A673 (cell line): ENCODE data around the gene KBTBD6. TPM values are rescaled to one million over a fixed set of nuclear protein-coding genes. Genes with fewer than 3 reads are reported as not detected.

Experiments
- BruUV-seq: library from RNA; stranded (reverse); fragments of 400-500 nt; replicated peaks from 2 replicates; lab custom pipeline; 2021; lab: Mats Ljungman, UMichigan
- CTCF ChIA-PET: fragments of 300-600 bp; sonication (Branson Sonifier 250); formaldehyde crosslinking; loops from one replicate; lab custom pipeline; 2022; ENCODE audit warnings: antibody characterized with exemption; lab: Charles Lee
- POLR2A ChIA-PET: fragments of 300-600 bp; sonication (Branson Sonifier 250); formaldehyde crosslinking; loops from one replicate; lab custom pipeline; 2022; ENCODE audit warnings: antibody characterized with exemption; ENCODE audit not compliant: low non-redundant PET; lab: Charles Lee
- DNase-seq: peaks from one replicate; pipeline ENCODE4 v3.0.0-alpha.2; 2015; ENCODE audit warnings: low spot score
- H3K27ac ChIP-seq: fragments of 200-600 bp; sonication (generic); 2 replicates; pipeline ENCODE4 v1.5.1; 2016; ENCODE audit warnings: mixed run types, low read depth, mild to moderate bottlenecking, mixed read lengths, antibody characterized with exemption, low read length; ENCODE audit not compliant: poor library complexity, severe bottlenecking
- H3K27me3 ChIP-seq: fragments of 200-600 bp; sonication (generic); replicated peaks from 2 replicates; pipeline ENCODE4 v1.6.1; 2017; ENCODE audit warnings: mixed run types, low read depth, mild to moderate bottlenecking, mixed read lengths, antibody characterized with exemption, low read length; ENCODE audit not compliant: insufficient read depth, poor library complexity
- H3K36me3 ChIP-seq: fragments of 200-600 bp; sonication (generic); 2 replicates; pipeline ENCODE4 v1.6.1; 2016; ENCODE audit warnings: mixed run types, mild to moderate bottlenecking, mixed read lengths, antibody characterized with exemption, low read length; ENCODE audit not compliant: insufficient read depth, poor library complexity, severe bottlenecking
- H3K4me1 ChIP-seq: fragments of 200-600 bp; sonication (generic); 2 replicates; pipeline ENCODE4 v1.6.1; 2017; ENCODE audit warnings: mixed run types, mild to moderate bottlenecking, mixed read lengths, antibody characterized with exemption, low read length; ENCODE audit not compliant: insufficient read depth, poor library complexity, severe bottlenecking
- H3K4me3 ChIP-seq: fragments of 200-600 bp; sonication (generic); 2 replicates; pipeline ENCODE4 v1.5.1; 2016; ENCODE audit warnings: low read depth, mixed run types, mild to moderate bottlenecking, mixed read lengths, low read length; ENCODE audit not compliant: poor library complexity, severe bottlenecking
- H3K9me3 ChIP-seq: fragments of 200-600 bp; sonication (generic); 2 replicates; pipeline ENCODE4 v1.6.1; 2016; ENCODE audit warnings: mixed run types, low read depth, mild to moderate bottlenecking, mixed read lengths, antibody characterized with exemption, low read length; ENCODE audit not compliant: poor library complexity, severe bottlenecking
- EZH2 ChIP-seq: fragments of 200-600 bp; sonication (generic); IDR thresholded peaks from 2 replicates; pipeline ENCODE4 v1.6.1; 2017; ENCODE audit warnings: borderline replicate concordance, low read depth, mild to moderate bottlenecking, mixed read lengths, antibody characterized with exemption, low read length; ENCODE audit not compliant: poor library complexity, severe bottlenecking
- intact Hi-C: fragments of 100-400 bp; cut with micrococcal nuclease; formaldehyde crosslinking; loops from one replicate; pipeline ENCODE4 v1.10.0; 2022; ENCODE audit not compliant: unreplicated experiment
- total RNA-seq: library from RNA; stranded (reverse); gene quantifications from 2 replicates; pipeline ENCODE4 v1.2.3, GENCODE V29; 2021
- TF ChIP-seq, protein P1 (sequence below): fragments of 300-800, 200-600 bp; sonication (generic); conservative IDR thresholded peaks from 2 replicates; pipeline ENCODE4 v1.5.1; 2017; ENCODE audit warnings: low read depth, mild to moderate bottlenecking, antibody characterized with exemption, low read length, moderate library complexity, mixed read lengths

KBTBD6 gene
- total RNA-seq, 1 experiment from 2014 or later = 15.7 TPM

- Histone ChIP-seq H3K4me3 (no peak overlapping the region), H3K27ac (no peak overlapping the region), H3K4me1 (no peaks in the 10 kb centered on the region), H3K36me3 (no peaks in the 10 kb centered on the region), H3K9me3 (no peaks in the 10 kb centered on the region), H3K27me3 (no peaks in the 10 kb centered on the region)
- no peak for TF ChIP-seq EZH2
- TF ChIP-seq, protein P1, sequence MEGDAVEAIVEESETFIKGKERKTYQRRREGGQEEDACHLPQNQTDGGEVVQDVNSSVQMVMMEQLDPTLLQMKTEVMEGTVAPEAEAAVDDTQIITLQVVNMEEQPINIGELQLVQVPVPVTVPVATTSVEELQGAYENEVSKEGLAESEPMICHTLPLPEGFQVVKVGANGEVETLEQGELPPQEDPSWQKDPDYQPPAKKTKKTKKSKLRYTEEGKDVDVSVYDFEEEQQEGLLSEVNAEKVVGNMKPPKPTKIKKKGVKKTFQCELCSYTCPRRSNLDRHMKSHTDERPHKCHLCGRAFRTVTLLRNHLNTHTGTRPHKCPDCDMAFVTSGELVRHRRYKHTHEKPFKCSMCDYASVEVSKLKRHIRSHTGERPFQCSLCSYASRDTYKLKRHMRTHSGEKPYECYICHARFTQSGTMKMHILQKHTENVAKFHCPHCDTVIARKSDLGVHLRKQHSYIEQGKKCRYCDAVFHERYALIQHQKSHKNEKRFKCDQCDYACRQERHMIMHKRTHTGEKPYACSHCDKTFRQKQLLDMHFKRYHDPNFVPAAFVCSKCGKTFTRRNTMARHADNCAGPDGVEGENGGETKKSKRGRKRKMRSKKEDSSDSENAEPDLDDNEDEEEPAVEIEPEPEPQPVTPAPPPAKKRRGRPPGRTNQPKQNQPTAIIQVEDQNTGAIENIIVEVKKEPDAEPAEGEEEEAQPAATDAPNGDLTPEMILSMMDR = no peak
- intact Hi-C loops = no loop called here
- no peak for DNase-seq
- BruUV-seq = no TSS peak
- CTCF ChIA-PET = no interaction called here
- POLR2A ChIA-PET = no interaction called here
Observed at GRCh38 chr13:41162151-41162550, 29.5 kb upstream of the KBTBD6 start.

DNA sequence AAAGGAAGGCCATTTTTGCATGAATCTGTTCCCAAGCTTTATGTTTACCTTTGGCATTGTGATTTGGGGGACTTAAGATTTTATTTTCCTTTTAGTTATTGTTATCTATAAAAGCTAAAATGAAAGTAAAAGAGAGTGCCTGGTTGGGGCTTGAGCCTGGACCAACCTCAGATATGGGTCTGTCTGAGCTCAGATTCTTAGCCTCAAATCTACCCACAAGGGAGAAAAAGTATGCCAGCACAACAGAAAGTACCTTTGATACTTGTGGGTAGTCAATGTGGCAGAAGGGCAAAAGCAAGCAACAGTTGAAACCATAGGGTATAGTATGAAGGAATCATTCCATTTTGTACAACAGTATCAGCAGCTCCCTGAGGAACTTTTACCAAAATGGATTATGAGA, 26.6 kb upstream of the KBTBD6 start:
- ChIA-PET CTCF (no interaction called here), POLR2A (no interaction called here)
- no peak for TF ChIP-seq EZH2
- TF ChIP-seq, protein P1 = no peak
- Histone ChIP-seq H3K4me1 (no peaks in the 10 kb centered on the region), H3K4me3 (no peak overlapping the region), H3K27me3 (no peaks in the 10 kb centered on the region), H3K36me3 (no peaks in the 10 kb centered on the region), H3K27ac (no peak overlapping the region), H3K9me3 (no peaks in the 10 kb centered on the region)
- BruUV-seq = no TSS peak
- no peak for DNase-seq
- intact Hi-C loops = no loop called here

DNA sequence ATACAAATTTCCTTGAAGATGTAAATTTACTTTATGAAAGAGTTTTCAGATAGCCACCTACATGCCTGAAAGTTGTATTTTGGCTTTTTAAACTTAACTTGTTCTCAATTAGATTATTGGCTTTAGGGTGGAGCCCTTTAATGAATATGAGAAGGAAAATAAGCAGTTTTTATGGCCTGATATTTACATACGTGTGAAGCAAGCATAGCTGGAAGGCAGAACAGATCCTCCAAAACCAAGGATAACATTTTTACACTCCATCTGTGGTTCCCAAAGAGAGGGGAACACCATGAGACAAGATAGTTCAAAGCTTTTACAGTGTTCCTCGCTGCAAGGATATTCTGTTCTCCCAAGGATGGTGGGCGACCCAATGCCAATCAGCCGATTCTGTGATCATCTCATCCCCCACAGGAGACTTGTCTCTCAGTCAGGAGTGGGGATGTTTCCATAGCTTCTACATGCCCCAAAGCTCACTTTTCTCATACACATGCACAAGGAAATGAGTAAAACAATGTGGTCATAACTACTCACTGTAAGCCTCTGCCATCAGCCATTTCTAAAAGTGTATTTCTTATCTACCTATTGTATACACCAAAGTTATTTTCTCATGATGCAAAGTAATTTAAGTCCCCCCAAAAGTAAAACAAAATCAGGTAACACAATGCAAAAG, 24.6 kb upstream of the KBTBD6 start:
- Histone ChIP-seq H3K36me3 (no peaks in the 10 kb centered on the region), H3K27ac (no peak overlapping the region), H3K4me3 (no peak overlapping the region), H3K27me3 (no peaks in the 10 kb centered on the region), H3K4me1 (no peaks in the 10 kb centered on the region), H3K9me3 (peaks cover 1% of the 10 kb centered on the region)
- DNase-seq = no peak
- TF ChIP-seq, protein P1 = no peak
- TF ChIP-seq EZH2 = no peak
- ChIA-PET POLR2A (no interaction called here), CTCF (no interaction called here)
- BruUV-seq = no TSS peak
- intact Hi-C loops = no loop called here
